ENCODE results near the gene PTX3.

DNA sequence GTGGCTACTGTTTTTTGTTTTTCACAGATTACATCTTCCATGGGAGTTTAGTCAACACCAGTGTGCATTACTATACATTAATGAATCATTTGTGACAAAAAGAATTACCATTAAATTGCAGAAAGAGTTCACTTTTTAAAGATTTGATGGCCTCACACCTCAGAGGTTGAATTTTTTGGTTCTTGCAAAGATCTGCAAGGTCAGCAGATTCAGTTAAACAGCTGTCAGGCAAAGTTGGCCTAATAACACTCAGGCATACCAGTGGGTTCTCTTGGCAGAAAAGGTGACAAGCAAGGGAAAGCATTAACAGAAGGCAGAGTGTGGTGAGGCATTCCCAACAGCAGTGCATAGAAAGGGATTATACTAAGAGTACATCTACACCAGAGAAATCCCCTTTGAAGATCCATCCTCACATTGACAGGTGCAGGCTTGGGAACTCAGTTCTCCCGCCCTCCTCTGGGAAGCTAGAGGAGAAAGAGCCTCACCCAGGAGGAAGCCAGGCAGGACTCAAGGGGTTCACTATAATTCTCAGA lies 24.3 kb upstream of the PTX3 start:
- TF ChIP-seq, protein P1, sequence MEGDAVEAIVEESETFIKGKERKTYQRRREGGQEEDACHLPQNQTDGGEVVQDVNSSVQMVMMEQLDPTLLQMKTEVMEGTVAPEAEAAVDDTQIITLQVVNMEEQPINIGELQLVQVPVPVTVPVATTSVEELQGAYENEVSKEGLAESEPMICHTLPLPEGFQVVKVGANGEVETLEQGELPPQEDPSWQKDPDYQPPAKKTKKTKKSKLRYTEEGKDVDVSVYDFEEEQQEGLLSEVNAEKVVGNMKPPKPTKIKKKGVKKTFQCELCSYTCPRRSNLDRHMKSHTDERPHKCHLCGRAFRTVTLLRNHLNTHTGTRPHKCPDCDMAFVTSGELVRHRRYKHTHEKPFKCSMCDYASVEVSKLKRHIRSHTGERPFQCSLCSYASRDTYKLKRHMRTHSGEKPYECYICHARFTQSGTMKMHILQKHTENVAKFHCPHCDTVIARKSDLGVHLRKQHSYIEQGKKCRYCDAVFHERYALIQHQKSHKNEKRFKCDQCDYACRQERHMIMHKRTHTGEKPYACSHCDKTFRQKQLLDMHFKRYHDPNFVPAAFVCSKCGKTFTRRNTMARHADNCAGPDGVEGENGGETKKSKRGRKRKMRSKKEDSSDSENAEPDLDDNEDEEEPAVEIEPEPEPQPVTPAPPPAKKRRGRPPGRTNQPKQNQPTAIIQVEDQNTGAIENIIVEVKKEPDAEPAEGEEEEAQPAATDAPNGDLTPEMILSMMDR (IDR thresholded peaks at IDR 0.05) = no peak
- TF ChIP-seq POLR2A (IDR thresholded peaks at IDR 0.05) = no peak

All from body of pancreas (tissue), 4 donors.